GM21390 (cell line): Measurements from ENCODE around the gene IGSF9B.

ENCODE experiments used
- ATAC-seq: cut with Tn5 transposase; IDR thresholded peaks from one replicate; pipeline ENCODE4 v1.9.1; 2021; ENCODE audit not compliant: unreplicated experiment

IGSF9B gene

GRCh38 chr11:133957900-133958299 lies 1.1 kb upstream of the IGSF9B start:
- no peak for ATAC-seq

DNA sequence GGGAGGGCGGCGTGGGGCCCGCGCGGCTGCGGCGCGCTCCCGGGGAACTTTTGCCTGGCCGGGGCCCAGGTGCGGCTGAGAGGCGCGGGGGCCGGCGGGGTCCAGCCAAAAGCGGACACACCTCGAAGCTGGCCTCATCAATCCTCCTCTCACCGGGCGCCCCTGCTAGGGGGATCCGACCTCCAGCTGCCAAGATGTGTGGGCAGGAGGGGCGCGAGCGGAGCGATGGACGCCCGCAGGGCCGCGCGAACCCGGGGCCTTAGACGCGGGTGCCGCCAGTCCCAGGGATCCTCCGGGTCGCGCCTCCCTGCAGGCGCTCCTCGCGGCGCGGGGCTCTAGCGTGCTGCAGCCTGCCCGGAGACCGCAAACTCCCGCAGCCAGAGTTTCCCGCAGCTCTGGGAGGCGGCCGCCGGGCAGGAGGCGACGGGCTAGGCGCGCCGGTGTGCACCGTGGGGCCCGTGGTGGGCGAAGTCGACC lies 785 bp downstream of the IGSF9B start:
- no peak for ATAC-seq

GRCh38 chr11:133955081-133955891 lies 1.5 kb downstream of the IGSF9B start:
- no peak for ATAC-seq

DNA sequence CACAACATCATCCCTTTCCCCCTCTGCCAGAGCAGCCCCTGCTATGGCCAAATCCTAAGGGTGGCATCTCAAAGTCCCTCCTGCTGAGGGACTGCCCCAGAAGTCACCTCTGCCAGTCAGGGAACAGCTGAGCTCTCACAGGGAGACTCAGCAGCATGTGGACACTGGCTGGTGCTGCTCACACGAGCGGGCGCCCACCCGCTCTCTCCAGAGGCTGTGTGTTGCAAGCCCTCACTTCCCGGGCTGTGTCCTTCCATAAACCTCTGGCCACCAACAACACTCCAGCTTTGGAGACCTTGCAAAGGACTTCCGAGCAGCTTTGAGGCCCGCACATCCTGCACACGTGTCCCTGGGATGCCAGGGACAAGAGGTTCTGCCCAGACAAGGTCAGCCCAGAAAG lies 2.8 kb downstream of the IGSF9B start:
- ATAC-seq = no peak

DNA sequence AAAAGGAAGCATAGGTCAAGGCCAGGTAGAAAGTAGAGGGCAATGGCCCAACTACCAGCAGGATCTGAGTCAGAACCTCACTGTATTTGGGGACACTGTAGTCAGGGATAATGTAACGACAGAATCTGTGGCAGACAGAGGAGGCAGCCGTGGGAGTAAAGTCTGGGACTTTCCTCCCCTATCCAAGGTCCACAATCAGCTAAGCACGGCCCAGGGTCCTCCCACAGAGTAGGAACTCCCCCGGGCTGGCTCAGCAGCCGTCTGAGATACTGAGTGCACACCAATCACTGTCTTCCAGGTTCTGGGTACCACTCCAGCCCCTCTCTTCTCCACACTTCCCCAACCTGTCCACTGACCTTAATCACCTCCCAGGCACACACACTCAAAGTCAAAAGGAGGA lies 3.2 kb downstream of the IGSF9B start:
- no peak for ATAC-seq

- no peak for ATAC-seq
Measured at GRCh38 chr11:133952199-133953190, 4.3 kb downstream of the IGSF9B start.

DNA sequence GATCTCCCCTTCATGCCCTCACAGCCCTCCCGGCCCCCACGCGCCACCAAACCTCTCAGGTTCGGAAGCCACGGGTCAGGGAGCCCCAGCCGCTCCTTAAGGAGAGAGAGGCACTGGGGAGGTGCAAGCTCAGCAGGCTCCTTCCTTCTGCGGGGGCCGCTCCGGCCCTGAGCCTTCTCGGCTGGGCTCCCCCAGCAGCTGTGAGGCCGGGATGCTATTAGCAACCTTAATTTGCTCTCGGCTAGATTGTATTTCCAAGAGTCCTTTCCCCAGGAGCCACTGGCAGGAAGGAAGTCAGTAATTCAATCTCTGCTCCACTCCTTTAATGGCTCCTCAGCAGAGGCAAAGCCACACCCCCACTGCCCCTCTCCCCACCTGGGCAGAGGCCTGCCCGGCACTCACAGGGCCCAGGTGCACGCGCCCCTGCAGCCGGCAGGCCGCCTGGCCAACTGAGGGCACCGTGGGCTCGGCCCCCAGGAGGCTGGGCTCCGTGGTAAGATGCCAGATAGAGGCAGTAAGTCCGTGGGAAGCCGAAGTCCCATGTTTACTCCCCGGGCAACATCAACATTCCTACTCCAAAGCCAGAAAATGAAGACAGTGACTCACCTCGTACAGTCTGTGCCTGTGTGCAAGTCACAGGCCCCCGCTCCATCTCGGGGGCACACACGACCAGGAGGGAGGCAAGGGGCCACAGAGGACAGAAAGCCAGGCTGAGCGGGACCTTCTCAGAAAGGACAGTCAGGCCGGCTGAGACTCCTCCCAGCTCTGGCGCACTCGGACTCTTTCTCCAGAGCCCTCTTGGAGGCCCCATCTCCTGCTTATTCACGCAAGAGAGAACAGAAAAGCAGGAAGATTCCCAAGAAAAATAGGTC lies 5.2 kb downstream of the IGSF9B start:
- ATAC-seq = no peak

DNA sequence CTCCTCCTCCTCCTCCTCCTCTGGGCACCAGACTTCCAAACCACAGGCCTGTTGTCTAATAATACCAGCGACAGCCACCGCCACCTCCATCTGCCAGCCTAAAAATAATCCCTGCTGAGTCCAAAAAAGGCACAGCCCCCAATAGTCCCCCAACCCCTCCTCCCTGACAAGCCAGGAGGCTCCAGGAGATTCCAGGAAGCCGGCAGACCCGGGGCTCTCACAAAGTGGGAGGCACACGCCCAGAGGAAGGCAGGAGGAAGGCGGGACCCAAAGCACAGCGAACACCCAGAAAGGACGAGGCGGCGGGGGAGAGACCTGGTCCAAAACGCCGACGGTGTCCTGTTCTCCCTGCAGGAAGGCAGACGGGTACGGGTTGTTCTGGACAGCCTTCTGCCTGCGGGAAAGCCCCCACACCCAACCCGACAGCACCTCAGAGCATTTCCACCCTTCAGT lies 5.9 kb downstream of the IGSF9B start:
- no peak for ATAC-seq

- no peak for ATAC-seq
Measured at GRCh38 chr11:133950421-133950820, 6.3 kb downstream of the IGSF9B start.

DNA sequence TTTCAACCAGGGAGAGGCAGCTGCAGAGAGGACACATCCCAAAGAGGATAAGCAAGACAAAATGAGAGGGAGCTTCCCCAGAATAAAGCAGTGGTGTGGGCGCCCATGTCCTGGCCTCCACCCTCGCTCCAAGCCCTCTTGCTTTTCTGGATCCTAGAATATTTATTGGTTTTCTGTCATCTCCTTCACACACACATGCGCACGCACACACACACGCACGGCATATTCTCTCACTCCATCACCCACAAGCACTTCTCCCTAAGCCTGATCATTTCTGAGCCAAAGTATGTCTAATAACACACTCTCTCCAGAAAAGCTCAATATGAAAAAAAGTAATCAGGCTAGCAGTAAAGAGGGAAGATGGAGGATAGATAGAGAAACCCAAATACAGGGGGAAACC lies 7.6 kb downstream of the IGSF9B start:
- ATAC-seq = no peak

DNA sequence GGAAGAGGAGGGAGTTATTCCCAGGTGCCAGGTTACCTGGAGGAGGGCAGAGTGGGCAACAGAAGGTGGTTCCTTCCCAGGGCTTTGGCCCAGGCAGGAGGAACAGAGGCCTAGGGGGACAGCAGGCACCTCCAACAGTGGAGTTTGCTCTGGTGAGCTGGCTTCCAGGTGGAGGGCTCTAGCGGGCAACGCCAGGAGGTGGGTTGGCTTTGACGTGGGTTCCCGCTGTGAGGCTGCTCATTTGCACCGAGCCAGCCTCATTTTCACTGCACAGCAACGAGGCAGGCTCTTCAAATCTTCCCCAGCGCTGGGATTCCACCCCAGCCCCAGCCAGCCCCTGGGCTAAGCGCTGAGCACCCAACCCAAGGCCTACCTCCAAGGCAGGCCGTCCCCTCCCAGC lies 8.1 kb downstream of the IGSF9B start:
- no peak for ATAC-seq

DNA sequence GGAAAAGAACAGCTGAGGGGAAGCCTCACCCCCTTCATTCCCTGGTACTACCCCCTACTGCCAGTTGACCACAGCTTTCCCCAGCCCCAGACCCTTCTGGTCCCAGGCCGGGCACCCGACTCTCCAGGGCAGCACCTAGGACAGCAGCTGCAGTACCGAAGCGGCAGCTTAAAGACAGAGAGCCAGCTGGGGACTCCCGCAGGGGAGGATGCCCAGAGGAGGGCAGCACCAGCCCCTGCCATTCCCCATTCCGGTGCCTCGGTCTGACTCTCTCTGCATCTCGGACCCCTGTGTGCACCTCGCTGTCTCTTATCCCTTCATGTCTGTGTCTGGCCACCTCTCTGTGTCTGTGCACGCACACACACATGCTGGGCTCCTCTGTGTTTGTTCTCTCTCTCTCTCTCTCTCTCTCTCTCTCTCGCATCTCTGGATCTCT lies 9.4 kb downstream of the IGSF9B start:
- no peak for ATAC-seq

DNA sequence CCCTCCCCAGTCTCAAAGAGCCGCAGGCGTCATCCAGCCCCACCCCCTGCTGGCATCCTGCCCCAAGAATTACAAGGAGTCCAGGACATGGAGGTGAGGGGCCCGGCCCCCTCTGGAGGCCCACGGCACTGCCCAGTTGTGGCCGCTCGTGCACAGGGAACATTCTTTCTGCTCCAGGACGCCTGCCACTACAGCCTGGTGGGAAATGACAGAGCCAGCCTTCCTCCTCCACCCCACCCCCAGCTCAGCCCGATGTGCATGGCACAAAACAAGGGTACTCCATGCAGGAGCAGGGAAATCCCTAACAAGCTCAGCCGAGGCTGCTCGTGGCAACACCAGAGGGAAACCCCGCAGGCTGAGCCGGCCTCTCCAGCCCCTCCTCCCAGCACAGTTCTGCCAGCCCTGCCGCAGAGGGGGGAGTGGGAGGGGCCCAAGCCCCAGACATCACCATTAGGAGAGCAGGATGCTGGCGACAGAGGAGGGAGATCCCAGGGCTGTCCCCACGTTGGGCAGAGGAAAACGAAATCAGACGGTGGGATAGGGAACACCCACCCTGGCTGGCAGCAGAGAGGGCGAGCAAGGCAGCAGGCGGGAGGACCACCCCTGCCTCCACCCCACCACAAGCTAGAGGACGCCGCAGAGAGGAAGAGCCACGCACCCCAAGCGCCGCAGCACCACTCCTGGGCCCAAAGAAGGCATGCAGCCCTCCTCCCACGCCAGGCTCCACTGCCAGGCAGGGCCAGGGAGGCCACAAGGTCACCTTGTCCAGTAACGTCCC lies 10.0 kb downstream of the IGSF9B start:
- ATAC-seq = no peak

DNA sequence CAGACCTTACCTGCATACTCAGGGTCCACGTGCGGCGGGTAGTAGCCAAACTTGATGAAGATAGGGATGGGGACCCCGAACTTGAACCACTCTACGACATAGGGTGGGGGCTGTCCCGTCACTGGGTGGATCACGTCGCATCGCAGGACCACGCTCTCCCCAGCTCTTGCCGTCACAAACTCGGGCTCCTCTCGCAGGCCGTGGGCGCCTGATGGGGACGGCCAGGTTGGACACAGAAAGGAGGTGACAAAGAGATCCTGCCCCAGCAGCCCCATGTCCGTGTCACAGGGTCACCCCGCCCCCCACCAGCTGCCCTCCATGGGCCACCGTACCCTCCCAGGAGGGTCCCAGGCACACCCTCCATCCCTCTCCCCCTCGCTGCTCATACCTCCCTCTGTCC lies 10.7 kb downstream of the IGSF9B start:
- no peak for ATAC-seq

- ATAC-seq = no peak
Measured at GRCh38 chr11:133945087-133945974, 11.4 kb downstream of the IGSF9B start.

- ATAC-seq = no peak
Measured at GRCh38 chr11:133943950-133944698, 12.6 kb downstream of the IGSF9B start.

DNA sequence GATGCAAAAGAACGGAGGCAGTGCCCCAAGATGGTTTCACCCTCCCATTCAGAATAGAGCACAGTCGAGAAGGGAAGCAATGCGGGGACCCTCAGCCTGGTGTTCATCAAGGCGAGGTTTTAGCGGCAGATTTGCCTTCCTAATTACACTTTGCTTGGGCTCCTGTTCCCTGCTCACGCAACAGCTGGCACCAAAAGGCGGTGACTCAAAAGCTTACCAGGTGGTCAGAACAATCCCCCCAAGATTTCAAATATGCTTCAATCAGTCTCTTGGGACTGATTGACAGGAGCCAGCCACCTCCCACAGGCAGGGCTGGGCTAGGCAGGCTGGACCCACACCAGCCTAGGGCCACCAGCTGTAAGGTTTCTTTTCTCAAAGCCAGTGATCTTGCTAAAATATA lies 14.2 kb downstream of the IGSF9B start:
- ATAC-seq = no peak

DNA sequence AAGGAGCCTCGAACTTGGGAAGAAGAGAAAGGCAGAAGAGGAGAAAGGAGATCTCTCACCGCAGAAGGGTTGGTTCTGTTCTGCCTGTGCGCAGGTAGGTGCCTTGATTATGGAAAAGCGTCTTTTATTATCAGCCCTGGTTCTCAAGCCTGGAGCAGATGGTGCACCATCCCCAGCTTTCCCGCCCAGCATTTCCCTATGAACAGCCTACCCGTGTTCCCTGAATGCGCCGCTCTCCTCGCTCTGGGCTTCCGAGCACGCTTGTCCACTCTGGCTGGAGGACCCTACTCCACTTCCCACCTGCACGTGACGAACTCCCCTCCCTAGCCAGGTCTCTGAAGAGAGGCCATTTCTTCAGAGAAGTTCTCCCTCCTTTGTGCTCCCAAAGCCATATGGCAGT lies 15.2 kb downstream of the IGSF9B start:
- ATAC-seq = no peak
